AG10803 (cell line): ENCODE data around the gene NPBWR2.
A peak's percentile ranks its signal among the peaks of the same experiment; 100 is the strongest.

Experiments used
- DNase-seq: peaks from one replicate; pipeline ENCODE4 v3.0.0; 2010; ENCODE audit warnings: low read depth
- H3K4me3 ChIP-seq: 2 replicates; pipeline ENCODE4 v1.5.1; 2011; ENCODE audit warnings: mild to moderate bottlenecking, low read length, control low read depth
- TF ChIP-seq, protein P1 (sequence below): conservative IDR thresholded peaks from 2 replicates; pipeline ENCODE4 v1.5.1; 2011; ENCODE audit warnings: mild to moderate bottlenecking, low read length, control low read depth, inconsistent platforms

Gene NPBWR2

DNA sequence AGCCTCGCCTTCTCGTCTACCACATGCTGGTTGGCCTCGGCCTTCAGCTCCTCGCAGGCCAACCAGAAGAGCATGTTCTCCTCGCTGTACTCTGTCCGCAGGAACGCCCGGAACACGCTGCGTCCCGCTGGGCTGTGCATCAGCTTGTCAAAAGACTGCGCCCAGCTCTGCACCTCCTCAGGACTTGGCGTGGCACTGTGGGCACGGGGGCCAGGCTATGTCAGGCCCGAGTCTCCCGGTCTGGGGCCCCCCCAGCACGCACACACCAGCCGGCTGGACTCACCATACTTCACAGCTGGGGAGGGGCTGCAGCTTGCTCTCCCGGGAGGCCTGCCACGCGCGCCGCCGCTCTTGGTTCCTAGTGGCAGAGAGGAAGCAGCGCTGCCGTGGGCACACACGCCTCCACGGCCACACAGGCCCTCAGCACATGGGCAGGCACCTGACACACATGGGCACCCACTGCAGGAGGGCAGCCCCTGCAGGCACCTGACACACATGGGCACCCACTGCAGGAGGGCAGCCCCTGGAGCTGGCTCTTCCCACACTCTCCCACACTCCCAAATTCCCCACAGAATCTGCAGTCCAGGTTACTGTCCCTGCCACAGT, 33.1 kb downstream of the NPBWR2 start:
- TF ChIP-seq, protein P1, sequence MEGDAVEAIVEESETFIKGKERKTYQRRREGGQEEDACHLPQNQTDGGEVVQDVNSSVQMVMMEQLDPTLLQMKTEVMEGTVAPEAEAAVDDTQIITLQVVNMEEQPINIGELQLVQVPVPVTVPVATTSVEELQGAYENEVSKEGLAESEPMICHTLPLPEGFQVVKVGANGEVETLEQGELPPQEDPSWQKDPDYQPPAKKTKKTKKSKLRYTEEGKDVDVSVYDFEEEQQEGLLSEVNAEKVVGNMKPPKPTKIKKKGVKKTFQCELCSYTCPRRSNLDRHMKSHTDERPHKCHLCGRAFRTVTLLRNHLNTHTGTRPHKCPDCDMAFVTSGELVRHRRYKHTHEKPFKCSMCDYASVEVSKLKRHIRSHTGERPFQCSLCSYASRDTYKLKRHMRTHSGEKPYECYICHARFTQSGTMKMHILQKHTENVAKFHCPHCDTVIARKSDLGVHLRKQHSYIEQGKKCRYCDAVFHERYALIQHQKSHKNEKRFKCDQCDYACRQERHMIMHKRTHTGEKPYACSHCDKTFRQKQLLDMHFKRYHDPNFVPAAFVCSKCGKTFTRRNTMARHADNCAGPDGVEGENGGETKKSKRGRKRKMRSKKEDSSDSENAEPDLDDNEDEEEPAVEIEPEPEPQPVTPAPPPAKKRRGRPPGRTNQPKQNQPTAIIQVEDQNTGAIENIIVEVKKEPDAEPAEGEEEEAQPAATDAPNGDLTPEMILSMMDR, result no peak
- H3K4me3 ChIP-seq, result no peak overlapping the region
- no peak for DNase-seq

DNA sequence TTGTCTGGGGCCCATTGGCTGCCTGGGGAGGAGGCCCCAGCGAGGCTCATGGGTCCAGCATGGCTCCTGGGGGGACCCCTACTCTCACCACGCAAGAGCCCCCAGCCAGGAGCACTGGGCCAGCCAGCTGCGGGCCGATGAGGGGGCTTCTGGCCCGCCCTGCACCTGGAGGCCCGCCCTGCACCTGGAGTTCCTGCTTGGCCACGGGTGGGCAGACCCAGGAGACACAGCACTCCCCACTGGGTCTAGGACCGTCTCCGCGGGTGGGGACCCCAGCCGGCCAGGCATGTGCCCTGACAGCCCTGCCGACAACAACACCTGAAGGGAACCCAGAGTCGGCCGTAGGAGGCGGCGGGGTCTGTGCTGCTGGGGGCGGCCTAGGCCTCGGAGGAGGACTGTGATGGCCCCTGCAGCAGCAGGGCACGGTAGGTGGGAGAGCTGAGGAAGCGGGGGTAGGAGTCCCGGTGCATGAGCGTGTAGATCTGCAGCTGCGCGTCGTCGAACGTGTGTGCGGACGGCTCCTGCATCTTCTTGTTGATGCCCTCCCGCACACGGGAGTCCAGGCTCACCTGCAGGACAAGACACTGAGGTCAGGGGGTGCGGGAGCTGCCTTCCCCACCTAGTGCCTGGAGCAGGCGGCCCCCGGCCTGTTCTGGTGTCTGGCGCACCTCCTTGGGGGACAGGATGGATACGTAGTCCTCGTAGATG, 33.7 kb downstream of the NPBWR2 start:
- H3K4me3 ChIP-seq, result no peak overlapping the region
- TF ChIP-seq, protein P1, result no peak

DNA sequence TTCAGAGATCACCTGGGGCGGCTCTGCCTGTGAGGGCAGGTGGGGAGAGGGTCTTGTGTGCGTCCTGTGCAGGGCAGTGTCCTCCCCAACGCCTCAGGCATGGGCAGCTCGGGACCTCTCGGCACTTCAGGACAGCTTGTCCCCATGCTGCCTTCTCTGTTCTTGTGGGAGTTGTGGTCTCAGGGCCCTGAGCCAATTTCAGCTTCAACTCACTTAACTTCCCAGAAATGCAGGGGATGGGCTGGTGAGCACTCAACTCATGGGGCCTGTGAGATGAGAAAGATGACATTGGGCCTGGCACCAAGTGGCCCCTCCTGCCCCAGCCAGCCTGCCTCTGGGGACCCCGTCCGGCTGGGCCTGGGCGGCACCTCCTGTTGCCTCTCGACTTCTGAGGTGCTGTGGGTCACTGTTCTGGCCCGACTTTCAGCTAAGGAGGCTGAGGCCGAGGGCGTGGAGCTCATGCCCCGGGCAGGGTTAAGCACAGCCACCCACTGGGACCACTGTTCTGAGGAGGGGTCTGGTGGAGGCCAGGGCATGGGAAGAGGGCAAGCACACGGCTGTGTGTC, 34.8 kb downstream of the NPBWR2 start:
- TF ChIP-seq, protein P1, result no peak
- no peak overlapping the region for H3K4me3 ChIP-seq
- DNase-seq, result no peak

More for the DNA sequence above, 33.7 kb downstream of the NPBWR2 start:
- DNase-seq, result no peak

DNA sequence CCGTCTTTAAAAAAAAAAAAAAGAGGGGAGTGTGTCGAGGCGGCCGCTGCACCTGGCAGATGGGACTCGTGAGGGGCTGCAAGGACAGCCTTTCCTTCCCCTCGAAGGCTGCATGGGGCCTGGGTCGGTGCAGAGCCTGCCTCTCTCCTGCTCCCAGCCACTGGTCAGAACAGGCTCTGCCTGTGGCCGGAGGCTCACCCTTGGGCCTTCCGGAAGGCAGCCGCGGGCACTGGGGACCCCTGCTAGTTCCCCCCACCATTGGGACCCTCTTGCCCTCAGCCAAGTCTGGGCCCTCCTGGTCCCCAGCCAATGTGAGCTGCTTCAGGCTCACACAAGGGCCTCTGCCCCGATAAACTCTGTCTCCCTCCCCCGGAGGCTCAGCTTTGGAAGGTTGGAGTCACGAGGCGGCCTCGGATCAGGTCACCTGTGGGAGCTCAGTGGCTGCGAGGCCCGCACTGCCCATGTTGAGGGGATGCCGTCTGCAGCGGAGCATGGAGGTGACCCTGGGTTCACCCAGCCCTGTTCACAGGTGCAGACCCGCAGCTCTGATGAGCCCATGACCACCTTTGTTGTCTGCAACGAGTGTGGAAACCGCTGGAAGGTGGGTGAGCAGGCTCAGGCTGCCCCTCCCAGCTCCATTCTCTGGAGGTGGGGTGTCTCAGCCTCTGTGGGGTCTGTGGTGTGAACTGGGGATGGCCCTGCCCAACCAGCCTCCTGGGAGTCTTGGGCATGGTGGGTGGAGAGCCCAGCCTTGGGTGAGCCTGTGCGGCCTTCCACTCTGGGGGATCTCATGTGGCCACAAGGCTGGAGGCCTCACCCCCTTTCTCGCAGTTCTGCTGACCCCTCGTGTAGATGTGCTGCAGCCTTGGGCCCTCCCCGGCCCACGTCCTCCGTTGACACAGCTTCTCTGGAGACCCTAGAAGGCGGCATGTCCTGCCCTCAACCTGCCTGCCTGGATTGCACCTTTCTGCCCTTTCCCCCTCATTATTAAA, 35.7 kb downstream of the NPBWR2 start:
- TF ChIP-seq, protein P1, result no peak
- H3K4me3 ChIP-seq, result no peak overlapping the region
- no peak for DNase-seq

DNA sequence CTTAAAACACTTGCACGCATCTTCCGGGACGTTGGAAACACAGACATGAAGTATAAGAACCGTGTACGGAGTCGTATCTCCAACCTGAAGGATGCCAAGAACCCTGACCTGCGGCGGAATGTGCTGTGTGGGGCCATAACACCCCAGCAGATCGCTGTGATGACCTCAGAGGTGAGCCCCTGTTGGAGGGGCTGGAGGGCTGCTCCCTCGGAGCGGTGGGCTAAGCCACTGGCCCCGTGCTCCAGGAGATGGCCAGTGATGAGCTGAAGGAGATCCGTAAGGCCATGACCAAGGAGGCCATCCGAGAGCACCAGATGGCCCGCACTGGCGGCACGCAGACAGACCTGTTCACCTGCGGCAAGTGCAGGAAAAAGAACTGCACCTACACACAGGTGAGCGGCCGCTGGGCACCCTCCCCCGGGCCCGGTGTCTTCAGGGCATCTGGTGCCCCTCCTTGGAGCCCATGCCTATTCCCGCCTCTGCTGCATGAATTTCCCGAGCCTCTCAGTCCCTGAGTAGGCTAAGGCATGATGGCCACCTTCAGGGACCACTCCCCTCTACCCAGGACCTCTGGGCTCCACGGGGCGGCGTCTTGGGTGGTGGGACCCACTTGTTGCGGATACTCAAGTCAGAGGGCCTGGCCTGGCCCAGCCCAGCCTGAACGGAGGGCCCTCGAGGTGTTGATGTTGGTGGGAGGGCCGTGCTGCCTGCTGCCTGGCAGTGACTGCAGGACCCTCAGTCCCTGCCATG, 36.9 kb downstream of the NPBWR2 start:
- TF ChIP-seq, protein P1, result no peak
- DNase-seq, result no peak
- no peak overlapping the region for H3K4me3 ChIP-seq

DNA sequence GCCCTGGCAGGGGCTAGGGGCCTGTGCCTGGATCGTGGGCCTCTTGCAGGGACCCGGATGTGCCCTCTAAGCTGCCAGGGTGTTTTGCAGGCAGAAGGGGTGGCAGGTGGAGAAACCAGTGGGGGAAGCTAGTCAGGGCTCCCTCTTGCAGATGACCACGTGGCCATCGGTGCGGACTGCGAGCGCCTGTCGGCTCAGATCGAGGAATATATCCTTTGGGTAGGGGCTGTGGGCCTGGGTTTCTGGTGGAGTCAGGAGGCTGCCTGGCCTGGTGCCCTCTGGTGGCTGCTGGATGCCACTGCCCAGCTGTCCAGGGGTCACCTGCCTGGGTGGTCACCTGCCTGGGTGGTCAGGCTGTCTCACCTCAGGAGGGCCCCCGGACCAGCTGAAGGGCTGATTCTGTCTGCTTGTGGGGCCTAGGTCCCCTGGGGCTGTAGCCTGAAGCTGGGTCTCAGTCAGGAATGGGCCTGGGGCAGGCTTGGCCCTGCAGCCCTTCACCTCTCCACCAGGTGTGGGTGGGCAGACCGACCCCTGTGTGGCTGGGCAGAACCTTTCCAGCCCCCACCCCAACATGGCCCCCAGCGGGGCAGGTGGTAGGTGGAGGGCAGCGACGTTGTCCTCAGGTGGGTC, 37.6 kb downstream of the NPBWR2 start:
- TF ChIP-seq, protein P1, result peak; percentile 63
- no peak for DNase-seq
- H3K4me3 ChIP-seq, result no peak overlapping the region
